Ovary (tissue), 9 donors: ENCODE measurements around the gene MLF2. TPM values are rescaled to one million over a fixed set of nuclear protein-coding genes. Genes with fewer than 3 reads are reported as not detected.

Source experiments
- DNase-seq, 5 donors: peaks; one replicate each; pipeline ENCODE4 v3.0.0-alpha.2; 2019 to 2020
- H3K27ac ChIP-seq, 2 donors: fragments of 200-600 bp; one replicate each; pipeline versions ENCODE4 v1.5.1 to v1.8.0; 2019 to 2022
- H3K27me3 ChIP-seq: fragments of 200-600 bp; one replicate; pipeline ENCODE4 v1.8.0; 2022
- H3K36me3 ChIP-seq: fragments of 200-600 bp; sonication (generic); one replicate; pipeline ENCODE4 v1.5.1; 2019
- H3K4me1 ChIP-seq: one replicate; pipeline ENCODE4 v1.8.1; 2013; ENCODE audit warnings: mild to moderate bottlenecking, moderate library complexity; ENCODE audit not compliant: insufficient read depth
- H3K4me3 ChIP-seq: fragments of 200-600 bp; sonication (generic); one replicate; pipeline ENCODE4 v1.5.1; 2017
- H3K9me3 ChIP-seq, 2 donors: fragments of 200-600 bp in 1 of 2; sonication (generic) in 1 of 2; one replicate each; pipeline versions ENCODE4 v1.5.1 to v1.8.1; 2013 to 2019; ENCODE audit warnings: mild to moderate bottlenecking in 1 of 2, moderate library complexity in 1 of 2
- CTCF ChIP-seq, 3 donors: fragments of 450-650 bp in 2 of 3; fragments of 200-600 bp in 1 of 3; IDR thresholded peaks; one replicate each; pipeline versions ENCODE4 v1.5.1 to v1.8.0; 2016 to 2022; ENCODE audit warnings: antibody characterized with exemption in 3 of 3, mild to moderate bottlenecking in 1 of 3
- EP300 ChIP-seq: sonication (generic); formaldehyde crosslinking; IDR thresholded peaks from one replicate; pipeline ENCODE4 v1.6.1; 2017; ENCODE audit warnings: antibody characterized with exemption
- POLR2A ChIP-seq: fragments of 450-650 bp; IDR thresholded peaks from one replicate; pipeline ENCODE4 v1.6.1; 2017; ENCODE audit warnings: antibody characterized with exemption, mild to moderate bottlenecking, moderate library complexity
- WGBS, 3 donors: extraction: QIAGEN DNeasy Blood & Tissue Kit in 1 of 3; methylation state at CpG; one replicate each; pipeline versions ENCODE4 v1.1.5 to v1.1.7; 2013 to 2017; 5-methylcytosine and 5-hydroxymethylcytosine counted together
- intact Hi-C, 4 donors: fragments of 100-400 bp; cut with DNase I; formaldehyde crosslinking; loops; one replicate each; pipeline versions ENCODE4 v1.11.0 to v1.15.1; 2022 to 2023
- polyA plus RNA-seq, 2 donors: library from polyadenylated mRNA; stranded (reverse); fragments of 200-250 nt in 1 of 2; fragments of 350-450 nt in 1 of 2; fragmentation: Illumina TruSeq in 1 of 2; extraction: RNeasy Lipid Tissue Mini Kit (QIAGEN cat#74804) in 1 of 2; gene quantifications; one replicate each; pipeline ENCODE4 v1.2.3, GENCODE V29; 2013 to 2014
- total RNA-seq, 7 donors: library from RNA; depleted of rRNA in 2 of 7; stranded (reverse); fragments of >200 nt in 2 of 7; fragmentation: NEBNext Ultra II Directional in 3 of 7; extraction: Animal tissue kit (Norgen Biotek cat#: 25700) in 3 of 7; gene quantifications; one replicate each; pipeline versions ENCODE4 v1.1.0 to v1.2.4, GENCODE V29; 2016 to 2023
- donor health status: DM: no; HTN: no; CAD: no; lungs with moderate emphysema.
- donor health status: DM: no; HTN: no; CAD: no.
- donor health status: Bipolar disorder and iron deficiency.
- donor health status: DM: yes; HTN: yes; CAD: no.
- donor health status: DM: no; HTN: no; CAD: no.
- donor health status: DM: yes; HTN: yes; CAD: no.

MLF2 gene
- total and polyA plus RNA-seq, 9 donors: 64.1 to 162 (median 140) TPM

- WGBS, 3 donors: 92 to 96% (median 93%) methylated on average over 9 of the region's 9 CpGs
- no peaks in the 10 kb centered on the region for H3K27me3 ChIP-seq
- TF ChIP-seq CTCF (IDR thresholded peaks at IDR 0.05) (no peak), POLR2A (no peak), EP300 (no peak)
- intact Hi-C loops: loop anchor here in 2 of 4 donors (5.0 to 10.0 kb wide), 4 partner anchors 37 to 159 kb away; partner anchors contain the start of gene GPR162 (in 1 of the 2)
- H3K27ac ChIP-seq: no peak overlapping the region
- DNase-seq: no peak
- H3K36me3 ChIP-seq: no peaks in the 10 kb centered on the region
- H3K4me3 ChIP-seq: no peak overlapping the region
- no peaks in the 10 kb centered on the region for H3K4me1 ChIP-seq
- no peaks in the 10 kb centered on the region for H3K9me3 ChIP-seq
Observed at GRCh38 chr12:6783828-6784227, 30.9 kb upstream of the MLF2 start.

GRCh38 chr12:6782850-6783566 is 30.1 kb upstream of the MLF2 start:
- TF ChIP-seq EP300 (no peak), POLR2A (no peak), CTCF (IDR thresholded peaks at IDR 0.05) (no peak)
- intact Hi-C loops: loop anchor here in 2 of 4 donors (5.0 to 10.0 kb wide), 4 partner anchors 36 to 158 kb away; partner anchors contain the start of gene GPR162 (in 1 of the 2)
- no peak overlapping the region for H3K27ac ChIP-seq
- H3K27me3 ChIP-seq: no peaks in the 10 kb centered on the region
- no peaks in the 10 kb centered on the region for H3K9me3 ChIP-seq
- no peaks in the 10 kb centered on the region for H3K36me3 ChIP-seq
- H3K4me3 ChIP-seq: no peak overlapping the region
- no peaks in the 10 kb centered on the region for H3K4me1 ChIP-seq
- whole genome bisulfite sequencing, 3 donors: 71 to 85% (median 75%) methylated on average over 10 of the region's 10 CpGs
- DNase-seq: no peak

- no peak for DNase-seq
- 43 to 52% (median 44%) methylated on average over 6 of the region's 6 CpGs for WGBS, 3 donors
- no peaks in the 10 kb centered on the region for H3K27me3 ChIP-seq
- TF ChIP-seq EP300 (no peak), CTCF (IDR thresholded peaks at IDR 0.05) (no peak), POLR2A (no peak)
- no peak overlapping the region for H3K4me3 ChIP-seq
- H3K4me1 ChIP-seq: peaks cover 2% of the 10 kb centered on the region
- no peaks in the 10 kb centered on the region for H3K9me3 ChIP-seq
- intact Hi-C loops: loop anchor here in 2 of 4 donors (5.0 to 10.0 kb wide), 4 partner anchors 35 to 157 kb away; partner anchors contain the start of gene GPR162 (in 1 of the 2)
- H3K36me3 ChIP-seq: no peaks in the 10 kb centered on the region
- H3K27ac ChIP-seq: no peak overlapping the region
Observed at GRCh38 chr12:6782119-6782518, 29.2 kb upstream of the MLF2 start.

GRCh38 chr12:6780573-6780972 is 27.6 kb upstream of the MLF2 start:
- Histone ChIP-seq H3K4me3 (no peak overlapping the region), H3K36me3 (no peaks in the 10 kb centered on the region), H3K27me3 (no peaks in the 10 kb centered on the region), H3K27ac (peak overlapping the region in 1 of 2 donors; percentile 87), H3K9me3 (no peaks in the 10 kb centered on the region), H3K4me1 (peaks cover 2% of the 10 kb centered on the region)
- TF ChIP-seq EP300 (no peak), POLR2A (no peak), CTCF (IDR thresholded peaks at IDR 0.05) (no peak)
- WGBS, 3 donors: 86 to 91% (median 90%) methylated on average over 6 of the region's 6 CpGs
- no peak for DNase-seq
- intact Hi-C loops: loop anchor here in 2 of 4 donors (5.0 to 10.0 kb wide), 4 partner anchors 33 to 156 kb away; partner anchors contain the start of gene GPR162 (in 1 of the 2)
